ENCODE data around the gene LDLRAD2.
"Not testable (repeated sequence)": the region's sequence is repeated elsewhere in the genome, so short reads cannot be mapped to it uniquely, and the experiment has no call there.

- not testable (repeated sequence) for TF ChIP-seq CTCF (conservative IDR thresholded peaks at IDR 0.05; ENCODE audit: low read depth, low read length); EZH2 (IDR thresholded peaks at IDR 0.05; ENCODE audit: borderline replicate concordance, low read depth, low read length, poor library complexity, severe bottlenecking)
These were observed 41.5 kb upstream of the LDLRAD2 start for GRCh38 chr1:21770602-21771001.
